Measurements from ENCODE around the gene GUCA2A. TPM values are rescaled to one million over a fixed set of nuclear protein-coding genes. Genes with fewer than 3 reads are reported as not detected.

The GUCA2A gene
- total and polyA plus RNA-seq, 8 donors: 0.55 to 3.4 (median 1.1) TPM; not detected in 1

- Histone ChIP-seq H3K27ac (no peak overlapping the region), H3K27me3 (no peaks in the 10 kb centered on the region), H3K4me3 (no peak overlapping the region), H3K36me3 (no peaks in the 10 kb centered on the region), H3K9me3 (no peaks in the 10 kb centered on the region), H3K4me1 (peaks cover 7 to 10% (median 9%) of the 10 kb centered on the region in 3 donors)
- FAIRE-seq: no peak
- WGBS, 2 donors: 72 to 74% methylated on average over 7 of the region's 7 CpGs
- no peak for ATAC-seq
- DNase-seq: no peak
- no peak for TF ChIP-seq CTCF (IDR thresholded peaks at IDR 0.05)
- intact Hi-C loops (cut with DNase I): no loop called here
Observed at GRCh38 chr1:42157667-42158066, 6.9 kb downstream of the GUCA2A start.

- TF ChIP-seq CTCF (IDR thresholded peaks at IDR 0.05): no peak
- no peak for FAIRE-seq
Observed at GRCh38 chr1:42155362-42155761, 9.2 kb downstream of the GUCA2A start.

GRCh38 chr1:42154685-42155084, 9.9 kb downstream of the GUCA2A start:
- H3K27ac ChIP-seq: no peak overlapping the region
- no peak overlapping the region for H3K4me3 ChIP-seq
- intact Hi-C loops (cut with DNase I): no loop called here
- WGBS, 2 donors: 91 to 93% methylated on average over 13 of the region's 13 CpGs
- FAIRE-seq (no peak), ATAC-seq (no peak), DNase-seq (no peak)
- H3K9me3 ChIP-seq: no peaks in the 10 kb centered on the region
- no peak for TF ChIP-seq CTCF (IDR thresholded peaks at IDR 0.05)
- H3K27me3 ChIP-seq: no peaks in the 10 kb centered on the region
- H3K36me3 ChIP-seq: no peaks in the 10 kb centered on the region
- peaks cover 13 to 21% (median 13%) of the 10 kb centered on the region in 3 donors for H3K4me1 ChIP-seq

More at GRCh38 chr1:42155362-42155761, 9.2 kb downstream of the GUCA2A start:
- H3K36me3 ChIP-seq: no peaks in the 10 kb centered on the region
- intact Hi-C loops (cut with DNase I): no loop called here
- H3K4me3 ChIP-seq: no peak overlapping the region
- 87 to 88% methylated on average over 12 of the region's 12 CpGs for WGBS, 2 donors
- H3K4me1 ChIP-seq: peaks cover 13 to 21% (median 13%) of the 10 kb centered on the region in 3 donors
- H3K9me3 ChIP-seq: no peaks in the 10 kb centered on the region
- DNase-seq (no peak), ATAC-seq (no peak)
- no peak overlapping the region for H3K27ac ChIP-seq
- H3K27me3 ChIP-seq: no peaks in the 10 kb centered on the region

- no peak for FAIRE-seq
Observed at GRCh38 chr1:42153624-42154023, 10.9 kb downstream of the GUCA2A start.

More at GRCh38 chr1:42153624-42154023, 10.9 kb downstream of the GUCA2A start:
- Histone ChIP-seq H3K4me3 (no peak overlapping the region), H3K27ac (no peak overlapping the region), H3K9me3 (no peaks in the 10 kb centered on the region), H3K36me3 (no peaks in the 10 kb centered on the region), H3K4me1 (peaks cover 13 to 21% (median 13%) of the 10 kb centered on the region in 3 donors), H3K27me3 (no peaks in the 10 kb centered on the region)
- DNase-seq (no peak), ATAC-seq (no peak)
- TF ChIP-seq CTCF (IDR thresholded peaks at IDR 0.05): no peak
- intact Hi-C loops (cut with DNase I): no loop called here
- WGBS, 2 donors: 70 to 78% methylated on average over 6 of the region's 6 CpGs
